Testis (tissue), 3 donors: ENCODE results near the gene SND1. TPM values are rescaled to one million over a fixed set of nuclear protein-coding genes. Genes with fewer than 3 reads are reported as not detected.
A peak's percentile ranks its signal among the peaks of the same experiment; 100 is the strongest.

Source experiments
- DNase-seq: peaks from one replicate; pipeline ENCODE4 v3.0.0-alpha.2; 2019
- H3K27ac ChIP-seq, 2 donors: fragments of 200-600 bp; sonication (generic); one replicate each; pipeline ENCODE4 v1.5.1; 2019
- H3K27me3 ChIP-seq: fragments of 200-600 bp; sonication (generic); one replicate; pipeline ENCODE4 v1.5.1; 2019
- H3K36me3 ChIP-seq: fragments of 200-600 bp; sonication (generic); one replicate; pipeline ENCODE4 v1.5.1; 2017; ENCODE audit warnings: low read depth; ENCODE audit errors: missing control alignments
- H3K4me1 ChIP-seq: fragments of 200-600 bp; sonication (generic); one replicate; pipeline ENCODE4 v1.5.1; 2019
- H3K4me3 ChIP-seq, 2 donors: fragments of 200-600 bp; sonication (generic); one replicate each; pipeline ENCODE4 v1.5.1; 2017 to 2019
- H3K9me3 ChIP-seq: fragments of 200-600 bp; sonication (generic); one replicate; pipeline ENCODE4 v1.5.1; 2017
- CTCF ChIP-seq, 3 experiments: fragments of 450-650 bp in 2 of 3; fragments of 200-600 bp in 1 of 3; sonication (generic) in 1 of 3; IDR thresholded peaks; one replicate each; pipeline ENCODE4 v1.5.1; 2016 to 2019; ENCODE audit warnings: antibody characterized with exemption in 3 of 3, mild to moderate bottlenecking in 2 of 3, moderate library complexity in 1 of 3
- POLR2A ChIP-seq: fragments of 450-650 bp; IDR thresholded peaks from one replicate; pipeline ENCODE4 v1.6.1; 2017; ENCODE audit warnings: antibody characterized with exemption, mild to moderate bottlenecking, moderate library complexity
- WGBS, 2 donors: methylation state at CpG; one replicate each; pipeline ENCODE4 v1.1.5; 2018; 5-methylcytosine and 5-hydroxymethylcytosine counted together
- intact Hi-C: fragments of 100-400 bp; cut with DNase I; formaldehyde crosslinking; loops from one replicate; pipeline ENCODE4 v1.15.1; 2023; ENCODE audit warnings: low total_unique reads
- polyA plus RNA-seq: library from polyadenylated mRNA; stranded (reverse); fragments of 350-450 nt; fragmentation: Illumina TruSeq; extraction: RNeasy Lipid Tissue Mini Kit (QIAGEN cat#74804); gene quantifications from one replicate; pipeline ENCODE4 v1.2.3, GENCODE V29; 2014; ENCODE audit warnings: low read depth, low replicate concordance; ENCODE audit not compliant: insufficient read depth
- total RNA-seq, 2 donors: library from RNA; depleted of rRNA; stranded (reverse); fragments of >200 nt; gene quantifications; one replicate each; pipeline ENCODE4 v1.2.3, GENCODE V29; 2016

SND1 gene
- total and polyA plus RNA-seq, 3 donors from 2014 or later = 132 to 207 (median 179) TPM

- intact Hi-C loops = no loop called here
- Histone ChIP-seq H3K36me3 (no peaks in the 10 kb centered on the region), H3K4me1 (peaks cover 5% of the 10 kb centered on the region), H3K27ac (no peak overlapping the region), H3K9me3 (no peaks in the 10 kb centered on the region), H3K4me3 (no peak overlapping the region), H3K27me3 (no peaks in the 10 kb centered on the region)
- TF ChIP-seq POLR2A = no peak
- no peak for TF ChIP-seq CTCF (IDR thresholded peaks at IDR 0.05)
- 80 to 87% methylated on average over 5 of the region's 5 CpGs for WGBS, 2 donors
- no peak for DNase-seq
These were observed 331.9 kb downstream of the SND1 start for GRCh38 chr7:127983804-127984332.

- intact Hi-C loops = no loop called here
- no peaks in the 10 kb centered on the region for H3K36me3 ChIP-seq
- 44 to 66% methylated on average over 4 of the region's 4 CpGs for WGBS, 2 donors
- H3K27ac ChIP-seq = peak overlapping the region in 1 of 2 donors; percentile 33
- no peaks in the 10 kb centered on the region for H3K27me3 ChIP-seq
- no peaks in the 10 kb centered on the region for H3K9me3 ChIP-seq
- no peak for DNase-seq
- H3K4me1 ChIP-seq = peaks cover 5% of the 10 kb centered on the region
- no peak overlapping the region for H3K4me3 ChIP-seq
- TF ChIP-seq POLR2A (no peak), CTCF (IDR thresholded peaks at IDR 0.05) (no peak)
These were observed 334.9 kb downstream of the SND1 start for GRCh38 chr7:127986581-127987521.

GRCh38 chr7:127988751-127989150, 336.8 kb downstream of the SND1 start:
- Histone ChIP-seq H3K27me3 (no peaks in the 10 kb centered on the region), H3K4me1 (peaks cover 5% of the 10 kb centered on the region), H3K9me3 (no peaks in the 10 kb centered on the region), H3K36me3 (no peaks in the 10 kb centered on the region), H3K27ac (no peak overlapping the region), H3K4me3 (no peak overlapping the region)
- intact Hi-C loops = no loop called here
- no peak for DNase-seq
- WGBS, 2 donors = 26 to 55% methylated on average over 1 of the region's 1 CpG
- TF ChIP-seq POLR2A (no peak), CTCF (IDR thresholded peaks at IDR 0.05) (no peak)

GRCh38 chr7:127993317-127993716, 341.3 kb downstream of the SND1 start:
- H3K4me1 ChIP-seq = peaks cover 32% of the 10 kb centered on the region
- DNase-seq = no peak
- no peak overlapping the region for H3K27ac ChIP-seq
- H3K4me3 ChIP-seq = no peak overlapping the region
- H3K9me3 ChIP-seq = no peaks in the 10 kb centered on the region
- TF ChIP-seq CTCF (IDR thresholded peaks at IDR 0.05) (no peak), POLR2A (no peak)
- 91 to 96% methylated on average over 6 of the region's 6 CpGs for WGBS, 2 donors
- no peaks in the 10 kb centered on the region for H3K36me3 ChIP-seq
- H3K27me3 ChIP-seq = no peaks in the 10 kb centered on the region
- intact Hi-C loops = no loop called here
